NB4 (cell line): ENCODE results near the gene ABI1.

Source experiments
- CTCF ChIP-seq: IDR thresholded peaks from one replicate; pipeline ENCODE4 v1.5.1; 2012; ENCODE audit warnings: low read depth, low read length
- MAX ChIP-seq: IDR thresholded peaks from 2 replicates; pipeline ENCODE4 v1.6.1; 2011; ENCODE audit warnings: low read depth, low read length
- MYC ChIP-seq: IDR thresholded peaks from 2 replicates; pipeline ENCODE4 v1.6.1; 2011; ENCODE audit warnings: low read depth, low read length
- POLR2A ChIP-seq: IDR thresholded peaks from 2 replicates; pipeline ENCODE4 v1.6.1; 2011; ENCODE audit warnings: mild to moderate bottlenecking; ENCODE audit not compliant: insufficient read length; ENCODE audit errors: extremely low read depth

GRCh38 chr10:26863351-26864076, 2.8 kb upstream of the ABI1 start:
- TF ChIP-seq MAX, result no peak
- no peak for TF ChIP-seq CTCF
- no peak for TF ChIP-seq POLR2A
- no peak for TF ChIP-seq MYC
